GM21526 (cell line): ENCODE results near the gene TMEM273.

Experiments used
- ATAC-seq: cut with Tn5 transposase; IDR thresholded peaks from one replicate; pipeline ENCODE4 v1.9.1; 2021; ENCODE audit warnings: moderate library complexity; ENCODE audit not compliant: unreplicated experiment, low FRiP score

Gene TMEM273

GRCh38 chr10:49120911-49121310 is 67.3 kb downstream of the TMEM273 start:
- no peak for ATAC-seq

GRCh38 chr10:49119746-49120145 is 68.4 kb downstream of the TMEM273 start:
- no peak for ATAC-seq

- ATAC-seq: no peak
Observed at GRCh38 chr10:49118430-49119074, 69.6 kb downstream of the TMEM273 start.

- ATAC-seq: no peak
Observed at GRCh38 chr10:49117376-49118070, 70.7 kb downstream of the TMEM273 start.

GRCh38 chr10:49116509-49117375 is 71.4 kb downstream of the TMEM273 start:
- ATAC-seq: no peak

- no peak for ATAC-seq
Observed at GRCh38 chr10:49115796-49116508, 72.2 kb downstream of the TMEM273 start.

GRCh38 chr10:49115015-49115795 is 73.0 kb downstream of the TMEM273 start, which contains the start of gene VSTM4:
TSS of gene VSTM4 (minus strand) at chr10:49115522. CDS start at chr10:49115485, 37 bp downstream.
- no peak for ATAC-seq

GRCh38 chr10:49114718-49115014 is 73.5 kb downstream of the TMEM273 start:
- no peak for ATAC-seq

- ATAC-seq: no peak
Observed at GRCh38 chr10:49113741-49114141, 74.5 kb downstream of the TMEM273 start.

GRCh38 chr10:49112851-49113250 is 75.3 kb downstream of the TMEM273 start:
- no peak for ATAC-seq

GRCh38 chr10:49112098-49112497 is 76.1 kb downstream of the TMEM273 start:
- ATAC-seq: no peak

GRCh38 chr10:49111320-49111698 is 76.9 kb downstream of the TMEM273 start:
- ATAC-seq: no peak

- no peak for ATAC-seq
Observed at GRCh38 chr10:49110684-49111319, 77.4 kb downstream of the TMEM273 start.

- ATAC-seq: no peak
Observed at GRCh38 chr10:49109669-49110340, 78.4 kb downstream of the TMEM273 start.

GRCh38 chr10:49108656-49109055 is 79.5 kb downstream of the TMEM273 start:
- ATAC-seq: no peak

- no peak for ATAC-seq
Observed at GRCh38 chr10:49107887-49108267, 80.3 kb downstream of the TMEM273 start.

GRCh38 chr10:49107111-49107886 is 80.9 kb downstream of the TMEM273 start:
- no peak for ATAC-seq

GRCh38 chr10:49106451-49106850 is 81.7 kb downstream of the TMEM273 start:
- no peak for ATAC-seq
